ENCODE results near the gene PTPRN2.

Gene PTPRN2

GRCh38 chr7:157529768-157530560 is 1057.7 kb downstream of the PTPRN2 start:
- Histone ChIP-seq H3K27ac (no peak overlapping the region), H3K4me3 (no peak overlapping the region)
- no peak for DNase-seq (ENCODE audit: low spot score)
- TF ChIP-seq, protein P1, sequence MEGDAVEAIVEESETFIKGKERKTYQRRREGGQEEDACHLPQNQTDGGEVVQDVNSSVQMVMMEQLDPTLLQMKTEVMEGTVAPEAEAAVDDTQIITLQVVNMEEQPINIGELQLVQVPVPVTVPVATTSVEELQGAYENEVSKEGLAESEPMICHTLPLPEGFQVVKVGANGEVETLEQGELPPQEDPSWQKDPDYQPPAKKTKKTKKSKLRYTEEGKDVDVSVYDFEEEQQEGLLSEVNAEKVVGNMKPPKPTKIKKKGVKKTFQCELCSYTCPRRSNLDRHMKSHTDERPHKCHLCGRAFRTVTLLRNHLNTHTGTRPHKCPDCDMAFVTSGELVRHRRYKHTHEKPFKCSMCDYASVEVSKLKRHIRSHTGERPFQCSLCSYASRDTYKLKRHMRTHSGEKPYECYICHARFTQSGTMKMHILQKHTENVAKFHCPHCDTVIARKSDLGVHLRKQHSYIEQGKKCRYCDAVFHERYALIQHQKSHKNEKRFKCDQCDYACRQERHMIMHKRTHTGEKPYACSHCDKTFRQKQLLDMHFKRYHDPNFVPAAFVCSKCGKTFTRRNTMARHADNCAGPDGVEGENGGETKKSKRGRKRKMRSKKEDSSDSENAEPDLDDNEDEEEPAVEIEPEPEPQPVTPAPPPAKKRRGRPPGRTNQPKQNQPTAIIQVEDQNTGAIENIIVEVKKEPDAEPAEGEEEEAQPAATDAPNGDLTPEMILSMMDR (IDR thresholded peaks at IDR 0.05) = no peak

- DNase-seq (ENCODE audit: low spot score) = no peak
- H3K27ac ChIP-seq = no peak overlapping the region
- TF ChIP-seq, protein P1 (IDR thresholded peaks at IDR 0.05) = no peak
- H3K4me3 ChIP-seq = no peak overlapping the region
Measured at GRCh38 chr7:157528785-157529341, 1058.8 kb downstream of the PTPRN2 start.

- Histone ChIP-seq H3K27ac (no peak overlapping the region), H3K4me3 (no peak overlapping the region)
- TF ChIP-seq, protein P1 (IDR thresholded peaks at IDR 0.05) = no peak
- peak; percentile 40 for DNase-seq (ENCODE audit: low spot score)
Measured at GRCh38 chr7:157527686-157528085, 1059.9 kb downstream of the PTPRN2 start.

DNA sequence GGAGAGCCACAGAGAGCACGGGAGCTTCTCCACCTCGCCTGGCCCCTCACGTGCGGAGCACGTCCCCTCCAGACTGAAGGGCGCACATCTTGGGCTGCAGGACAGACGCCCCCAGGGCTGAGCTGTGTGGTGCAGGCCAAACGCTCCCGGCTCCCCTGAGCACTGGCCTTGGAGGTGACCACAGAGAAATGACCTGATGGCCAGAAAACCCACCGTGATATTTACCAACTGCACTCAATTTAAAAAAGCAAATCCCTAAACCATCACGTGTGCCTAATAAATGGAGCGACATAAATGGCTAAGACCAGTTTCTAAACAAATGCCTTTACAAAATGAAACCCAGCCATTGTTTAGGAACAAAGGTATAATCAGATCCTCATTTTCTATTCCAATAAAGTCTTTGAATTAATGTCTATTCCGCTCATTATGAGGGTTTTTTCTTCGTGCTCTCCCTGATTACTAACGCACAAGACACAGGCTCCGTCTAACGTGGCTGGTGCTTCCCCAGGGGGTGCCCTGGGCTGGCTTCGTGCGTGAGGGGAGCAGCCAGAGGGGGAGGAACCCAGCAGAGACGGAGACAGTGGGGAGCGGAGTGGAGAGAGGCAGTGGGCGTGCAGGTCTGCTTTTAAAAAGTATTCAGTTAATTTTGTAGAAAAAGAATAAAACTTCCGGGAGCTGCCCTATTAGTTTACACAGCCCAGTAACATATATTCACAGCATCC is 1060.5 kb downstream of the PTPRN2 start:
- DNase-seq (ENCODE audit: low spot score) = no peak
- TF ChIP-seq, protein P1 (IDR thresholded peaks at IDR 0.05) = no peak
- Histone ChIP-seq H3K27ac (no peak overlapping the region), H3K4me3 (no peak overlapping the region)

- peak; percentile 66 for DNase-seq (ENCODE audit: low spot score)
- Histone ChIP-seq H3K27ac (no peak overlapping the region), H3K4me3 (no peak overlapping the region)
- TF ChIP-seq, protein P1 (IDR thresholded peaks at IDR 0.05) = no peak
Measured at GRCh38 chr7:157526005-157526912, 1061.4 kb downstream of the PTPRN2 start.

DNA sequence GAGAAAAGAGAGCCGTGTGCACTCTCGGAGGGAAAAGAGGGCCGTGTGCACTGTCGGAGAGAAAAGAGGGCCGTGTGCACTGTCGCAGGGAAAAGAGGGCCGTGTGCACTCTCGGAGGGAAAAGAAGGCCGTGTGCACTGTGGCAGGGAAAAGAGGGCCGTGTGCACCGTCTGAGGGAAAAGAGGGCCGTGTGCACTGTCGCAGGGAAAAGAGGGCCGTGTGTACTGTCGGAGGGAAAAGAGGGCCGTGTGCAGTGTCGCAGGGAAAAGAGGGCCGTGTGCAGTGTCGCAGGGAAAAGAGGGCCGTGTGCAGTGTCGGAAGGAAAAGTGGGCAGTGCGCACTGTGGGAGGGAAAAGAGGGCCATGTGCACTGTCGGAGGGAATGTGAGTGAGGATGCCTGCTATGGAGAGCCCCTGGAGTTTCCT is 1062.1 kb downstream of the PTPRN2 start:
- Histone ChIP-seq H3K27ac (no peak overlapping the region), H3K4me3 (no peak overlapping the region)
- no peak for DNase-seq (ENCODE audit: low spot score)
- TF ChIP-seq, protein P1 (IDR thresholded peaks at IDR 0.05) = no peak
